Stimulated activated CD8-positive, alpha-beta memory T cell treated with anti-CD3 and anti-CD28 coated beads, Interleukin-7, amount 100 ng/mL, for 4 hours (primary cell): ENCODE data around the gene MEFV.

Source experiments
- DNase-seq, 2 donors: peaks; one replicate each; pipeline ENCODE4 v3.0.0-alpha.2; 2020; ENCODE audit warnings: low read depth in 2 of 2

Gene MEFV

DNA sequence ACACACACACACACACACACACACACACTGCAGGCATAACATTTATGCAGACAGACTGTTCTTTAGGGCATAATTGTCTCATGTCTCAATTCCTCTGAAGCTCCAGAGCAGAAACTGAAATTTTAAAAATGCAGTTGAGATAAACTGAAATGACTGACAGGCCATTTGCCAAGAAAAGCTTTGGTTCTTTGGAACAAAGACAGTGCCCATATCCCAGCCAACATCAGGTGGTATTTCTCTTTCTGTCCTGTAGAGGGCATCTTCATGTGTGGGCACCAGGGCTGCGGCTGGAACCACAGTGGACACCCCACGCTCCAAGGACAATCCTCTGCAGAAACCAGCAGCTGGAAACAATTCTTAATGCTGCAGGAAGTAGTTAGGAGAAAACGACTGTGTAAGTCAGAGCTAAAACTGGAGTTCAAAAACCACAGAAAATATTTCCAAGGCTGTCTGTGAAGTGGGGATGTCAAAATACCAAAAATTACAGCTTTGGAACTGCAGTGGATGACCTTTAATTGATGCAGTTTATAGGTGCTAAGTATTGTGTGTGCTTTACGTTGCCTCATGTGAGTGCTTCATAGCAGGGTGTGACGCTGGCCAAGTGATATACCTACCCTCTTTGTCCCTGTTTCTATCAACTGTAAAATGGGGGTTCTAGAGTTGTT is 10.6 kb upstream of the MEFV start:
- DNase-seq = no peak

DNA sequence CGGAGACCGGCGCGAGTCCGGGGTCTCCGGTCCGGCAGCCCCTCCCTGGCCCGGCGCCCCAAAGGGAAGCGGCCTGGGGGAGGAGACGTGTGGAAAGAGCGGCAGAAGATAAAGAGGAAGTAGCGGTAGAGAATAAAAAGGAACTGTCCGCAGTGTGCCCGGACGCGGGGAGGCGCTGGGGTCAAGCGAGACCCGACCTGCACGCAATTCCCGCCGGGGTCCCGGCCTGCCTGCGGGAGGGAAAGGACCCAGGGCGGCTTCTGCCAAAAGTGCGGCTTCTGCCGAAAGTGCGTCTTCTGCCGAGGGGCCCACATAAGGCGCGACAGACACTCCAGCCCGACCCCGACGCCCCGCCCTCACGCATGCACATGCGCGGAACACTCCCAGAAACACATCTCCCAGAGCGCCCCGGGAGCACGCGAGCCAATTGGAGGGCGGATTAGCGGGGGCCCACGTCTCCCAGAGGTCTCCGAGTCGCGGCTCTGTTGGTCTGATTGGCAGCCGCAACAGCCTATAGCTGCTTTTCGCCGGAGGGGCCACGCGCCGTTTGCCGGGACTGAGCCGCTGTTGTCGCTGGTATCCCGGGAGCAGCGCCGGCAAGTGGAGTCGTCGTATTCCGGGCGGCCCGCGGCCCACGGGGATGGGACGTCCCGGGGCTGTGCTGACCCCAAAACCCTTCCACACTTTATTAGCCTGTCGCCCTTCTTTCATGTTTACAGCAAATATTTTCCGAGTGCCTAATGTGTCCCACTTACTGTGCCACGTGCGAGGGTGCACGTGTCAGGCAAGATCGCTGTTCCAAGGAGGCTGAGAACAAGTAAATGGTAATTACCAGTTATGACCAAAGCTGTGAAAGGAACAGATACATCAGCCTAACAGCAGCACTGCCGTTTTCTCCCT is 8.0 kb upstream of the MEFV start:
- DNase-seq = peak; percentile 95 to 99

GRCh38 chr16:3262517-3262916 is 6.1 kb upstream of the MEFV start:
- DNase-seq = no peak

DNA sequence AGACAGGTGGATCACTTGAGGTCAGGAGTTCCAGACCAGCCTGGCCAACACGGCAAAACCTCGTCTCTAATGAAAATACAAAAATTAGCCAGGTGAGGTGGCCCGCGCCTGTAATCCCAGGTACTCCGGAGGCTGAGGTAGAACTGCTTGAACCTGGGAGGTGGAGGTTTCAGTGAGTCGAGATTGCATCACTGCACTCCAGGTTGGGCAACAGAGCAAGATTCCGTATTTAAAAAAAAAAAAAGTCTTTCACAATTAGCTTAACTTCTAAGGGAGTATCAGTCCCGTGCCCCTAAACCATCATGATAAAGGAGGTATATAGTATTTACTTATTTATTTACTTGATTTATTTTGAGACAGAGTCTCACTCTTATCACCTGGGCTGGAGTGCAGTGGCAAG is 3.4 kb upstream of the MEFV start:
- DNase-seq = no peak

GRCh38 chr16:3256866-3257465 is 533 bp upstream of the MEFV start:
- DNase-seq = no peak

DNA sequence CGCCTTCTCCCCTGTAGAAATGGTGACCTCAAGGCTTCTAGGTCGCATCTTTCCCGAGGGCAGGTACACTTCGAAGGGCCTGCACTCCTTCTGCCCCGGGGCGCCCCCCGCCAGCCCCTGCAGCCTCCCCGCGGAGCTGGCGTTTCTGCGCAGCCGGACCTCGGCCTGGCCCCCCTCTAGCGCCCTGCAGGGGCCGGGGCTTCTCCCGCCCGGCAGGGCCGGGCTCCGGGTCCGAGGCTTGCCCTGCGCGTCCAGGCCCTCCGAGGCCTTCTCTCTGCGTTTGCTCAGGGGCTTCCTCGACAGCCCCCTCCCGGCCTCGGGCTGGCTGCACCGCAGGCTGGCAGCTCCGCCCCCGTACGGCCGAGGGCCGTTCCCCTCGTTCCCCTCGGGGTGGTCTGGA is 2.1 kb downstream of the MEFV start:
- no peak for DNase-seq

DNA sequence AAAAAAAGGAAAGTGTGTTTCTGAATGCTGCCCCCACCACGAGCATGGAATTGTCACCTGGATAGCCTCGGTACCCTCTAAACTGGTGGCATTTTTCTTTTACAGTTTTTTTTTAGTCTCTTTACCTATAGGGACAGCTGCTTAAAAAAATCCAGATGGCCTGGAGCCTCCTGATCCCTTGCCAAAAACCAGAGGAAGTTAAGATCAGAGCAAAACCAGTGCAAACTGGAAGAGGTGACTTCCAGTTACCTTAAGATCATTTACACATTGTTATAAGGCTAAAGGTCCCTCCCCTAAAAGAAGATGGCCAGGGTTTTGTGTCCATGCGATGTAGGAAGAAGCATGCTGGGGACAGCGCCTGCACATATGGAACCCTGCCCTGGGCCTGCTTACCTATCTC is 3.5 kb downstream of the MEFV start:
- DNase-seq = no peak

GRCh38 chr16:3249451-3249850 is 7.0 kb downstream of the MEFV start:
- DNase-seq = no peak

- DNase-seq = no peak
Observed at GRCh38 chr16:3249020-3249419, 7.4 kb downstream of the MEFV start.

GRCh38 chr16:3248596-3248995 is 7.8 kb downstream of the MEFV start:
- no peak for DNase-seq

GRCh38 chr16:3246876-3247275 is 9.6 kb downstream of the MEFV start:
- no peak for DNase-seq

GRCh38 chr16:3246002-3246401 is 10.4 kb downstream of the MEFV start:
- DNase-seq = no peak

DNA sequence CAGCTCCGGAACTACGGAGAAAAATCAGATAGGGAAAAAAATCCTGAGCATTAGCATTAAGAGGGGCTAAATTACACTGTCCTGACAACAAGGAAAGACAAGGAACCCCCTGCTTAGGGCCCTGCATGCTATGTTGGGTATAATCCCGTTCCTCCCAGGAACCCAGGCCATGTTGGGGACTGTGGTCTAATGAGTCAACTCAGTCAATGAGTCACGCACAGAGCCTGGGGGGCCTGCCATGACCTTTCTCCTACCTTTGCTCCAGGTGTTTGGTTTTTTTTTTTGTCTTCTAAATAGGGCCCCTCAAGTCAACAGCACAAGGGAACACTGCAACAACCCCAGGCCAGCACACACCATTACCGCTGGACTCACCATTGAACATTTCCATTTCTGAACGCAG is 12.6 kb downstream of the MEFV start:
- no peak for DNase-seq

DNA sequence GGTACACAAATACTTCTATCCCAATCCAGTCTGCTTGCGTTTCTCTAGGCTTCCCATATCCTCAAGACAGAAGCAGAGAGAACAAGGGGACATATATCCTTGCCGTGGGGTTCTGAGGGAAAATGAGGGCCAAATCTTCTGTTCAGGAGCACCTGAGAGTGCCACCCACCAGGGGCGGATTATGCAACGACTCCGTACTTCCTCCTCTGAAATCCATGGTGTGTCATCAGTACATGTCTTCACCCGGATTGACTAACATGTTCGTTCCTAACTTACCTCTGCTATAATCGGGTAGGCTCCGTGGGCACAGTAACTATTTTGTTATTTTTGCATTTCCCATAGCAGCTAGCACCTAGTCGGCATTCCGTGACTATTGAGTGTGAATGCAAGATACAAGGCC is 13.7 kb downstream of the MEFV start:
- DNase-seq = no peak

DNA sequence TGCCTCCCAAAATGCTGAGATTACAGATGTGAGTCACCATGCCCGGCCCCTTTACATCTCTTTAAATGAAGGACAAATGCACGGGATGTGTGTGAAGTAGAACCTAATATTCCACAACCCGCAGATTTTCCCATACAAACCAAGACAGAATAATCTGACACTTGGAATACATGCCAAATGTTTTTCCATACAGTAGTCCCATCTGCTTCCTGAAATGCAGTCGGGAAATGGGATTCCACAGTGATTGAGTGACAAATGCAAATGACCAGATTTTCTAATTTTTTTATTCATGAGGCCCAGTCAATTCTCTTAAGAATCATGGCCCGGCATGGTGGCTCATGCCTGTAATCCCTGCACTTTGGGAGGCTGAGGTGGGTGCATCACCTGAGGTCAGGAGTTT is 14.7 kb downstream of the MEFV start:
- DNase-seq = no peak

DNA sequence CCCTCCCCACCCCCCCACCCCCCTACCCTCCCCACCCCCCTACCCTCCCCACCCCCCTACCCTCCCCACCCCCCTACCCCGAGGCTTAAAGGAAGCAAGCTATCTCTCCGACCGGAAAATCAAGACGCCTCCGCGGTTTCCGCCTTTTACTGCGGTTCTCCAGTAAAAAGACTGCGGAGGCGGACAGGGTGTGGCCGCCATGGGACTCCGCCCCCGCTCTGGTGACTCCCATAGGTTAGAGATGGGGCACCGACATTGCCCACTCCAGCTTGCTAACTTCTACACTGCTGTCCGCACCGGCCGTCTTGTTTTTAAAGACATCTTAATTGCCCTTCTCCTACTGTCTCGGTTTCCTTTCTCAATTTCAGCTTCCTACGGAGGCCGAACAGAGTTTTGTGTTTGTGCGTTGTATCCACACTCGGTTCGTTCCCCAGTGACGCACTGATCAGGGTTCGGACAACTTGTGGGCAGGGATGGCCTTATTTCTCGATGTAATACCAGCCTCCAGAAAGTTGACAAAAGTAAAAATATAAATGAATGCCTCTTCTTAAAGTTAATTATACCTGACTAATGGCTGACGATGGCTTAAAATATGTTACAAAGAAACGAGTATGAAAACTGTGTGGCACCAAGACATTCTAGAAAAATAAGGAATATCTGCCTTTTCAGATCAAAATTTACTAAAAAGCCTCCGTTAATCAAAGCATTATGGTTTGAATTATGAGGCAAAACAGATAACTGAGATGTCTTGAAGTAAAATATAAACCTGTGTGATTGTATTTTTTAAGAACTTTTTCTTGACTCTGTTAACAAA is 20.4 kb downstream of the MEFV start:
- peak in 1 of 2 donors; percentile 30 for DNase-seq

- peak; percentile 87 to 89 for DNase-seq
Observed at GRCh38 chr16:3234857-3235561, 21.4 kb downstream of the MEFV start, which contains the start of gene ZNF200. TSS of gene ZNF200 (minus strand) at chr16:3235158. CDS start at chr16:3233755, 1,403 bp downstream.

DNA sequence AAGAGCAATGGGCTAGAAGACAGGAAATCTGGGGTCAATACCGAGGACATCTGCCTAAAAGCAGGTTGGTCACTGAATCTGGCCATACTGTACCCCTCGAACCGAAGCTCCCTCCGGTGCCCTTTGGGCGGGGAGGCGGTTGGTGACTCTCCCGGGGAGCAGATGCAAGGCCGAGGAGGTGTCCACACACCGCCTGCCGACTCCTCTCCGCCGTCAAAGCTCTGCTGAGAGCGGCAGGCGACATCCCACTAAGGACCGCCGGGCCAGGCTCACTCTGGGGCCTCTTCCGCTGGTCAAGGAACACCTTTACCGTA is 21.9 kb downstream of the MEFV start:
- DNase-seq = no peak

DNA sequence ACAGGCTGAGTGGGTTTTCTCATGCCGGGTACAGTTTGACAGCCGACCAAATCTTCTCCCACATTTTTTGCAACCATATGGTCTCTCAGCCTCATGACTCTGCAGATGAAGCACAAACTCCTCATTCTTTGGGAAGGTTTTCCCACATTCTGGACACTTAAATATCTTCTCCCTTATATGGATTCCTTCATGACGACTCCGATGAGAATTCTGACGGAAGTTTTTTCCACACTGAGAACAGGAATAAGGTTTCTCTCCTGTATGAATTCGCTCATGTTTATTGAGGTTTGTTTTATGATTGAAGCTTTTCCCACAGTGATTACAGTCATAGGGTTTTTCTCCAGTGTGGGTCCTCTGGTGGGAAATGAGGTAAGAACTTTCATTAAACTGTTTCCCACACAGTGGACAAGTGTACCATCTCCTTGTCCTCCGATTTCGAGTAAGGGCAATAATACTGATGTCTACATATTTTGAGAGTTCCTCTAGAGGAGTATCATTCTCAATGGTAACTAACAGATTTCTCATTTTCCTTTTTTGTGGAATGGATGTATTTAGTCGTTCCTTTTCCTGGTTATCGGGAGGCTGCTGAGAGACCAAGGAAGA is 32.4 kb downstream of the MEFV start:
- DNase-seq = no peak

GRCh38 chr16:3220839-3221238 is 35.6 kb downstream of the MEFV start:
- DNase-seq = no peak

DNA sequence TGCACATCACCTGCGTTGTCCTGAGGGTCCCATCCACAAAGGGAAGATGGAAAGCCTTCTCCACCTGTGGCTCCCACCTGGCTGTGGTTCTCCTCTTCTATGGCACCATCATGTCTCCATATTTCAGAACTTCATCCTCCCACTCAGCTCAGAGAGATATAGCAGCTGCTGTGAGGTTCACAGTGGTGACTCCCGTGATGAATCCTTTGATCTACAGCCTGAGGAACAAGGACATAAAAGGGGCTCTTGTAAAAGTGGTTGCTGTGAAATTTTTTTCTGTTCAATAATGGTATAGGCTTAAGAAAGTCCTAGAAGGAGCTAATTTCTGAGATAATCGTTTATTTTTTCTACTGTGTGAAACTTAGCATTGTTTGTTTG is 40.2 kb downstream of the MEFV start:
- DNase-seq = no peak
